AG04449 (cell line): ENCODE measurements around the gene CDK8.

Source experiments
- CTCF ChIA-PET: fragments of 350-600 bp; formaldehyde crosslinking; extraction: SDS; loops from one replicate; lab custom pipeline; 2021; ENCODE audit warnings: antibody characterized with exemption; lab: Yijun Ruan, JAX
- POLR2A ChIA-PET: fragments of 400-600, 350-600 bp; formaldehyde crosslinking; extraction: SDS; loops from one replicate; lab custom pipeline; 2020; ENCODE audit warnings: antibody characterized with exemption, inconsistent platforms; lab: Yijun Ruan, JAX
- DNase-seq: peaks from one replicate; pipeline ENCODE4 v3.0.0-alpha.2; 2010; ENCODE audit warnings: low read depth, low spot score
- H3K4me3 ChIP-seq: 2 replicates; pipeline ENCODE4 v1.5.1; 2011; ENCODE audit warnings: low read depth, mild to moderate bottlenecking, control low read depth, low read length
- CTCF ChIP-seq: IDR thresholded peaks from one replicate; pipeline ENCODE4 v1.5.1; 2011; ENCODE audit warnings: mild to moderate bottlenecking, moderate library complexity, low read length, control low read depth, inconsistent platforms; ENCODE audit not compliant: insufficient read depth; ENCODE audit errors: missing control alignments

CDK8 gene

GRCh38 chr13:26384587-26384986 lies 130.7 kb downstream of the CDK8 start:
- no peak for TF ChIP-seq CTCF
- H3K4me3 ChIP-seq, result no peak overlapping the region
- no peak for DNase-seq
- CTCF ChIA-PET, result interaction anchor here (0.7 to 1.6 kb wide), 4 partner anchors 8 to 181 kb away, joined by 3 to 5 read pairs (median 3); no protein-coding TSS in a partner anchor
- POLR2A ChIA-PET, result no interaction called here

- TF ChIP-seq CTCF, result no peak
- H3K4me3 ChIP-seq, result no peak overlapping the region
- POLR2A ChIA-PET, result no interaction called here
- DNase-seq, result no peak
- CTCF ChIA-PET, result no interaction called here
Observed at GRCh38 chr13:26386026-26386425, 132.1 kb downstream of the CDK8 start.

- ChIA-PET POLR2A (no interaction called here), CTCF (interaction anchor here (0.7 to 1.7 kb wide), 3 partner anchors 13 to 309 kb away, joined by 3 to 6 read pairs (median 4); no protein-coding TSS in a partner anchor)
- no peak for DNase-seq
- TF ChIP-seq CTCF, result no peak
- H3K4me3 ChIP-seq, result no peak overlapping the region
Observed at GRCh38 chr13:26390203-26390602, 136.3 kb downstream of the CDK8 start.

- CTCF ChIA-PET, result interaction anchor here (1.2 to 3.0 kb wide), 3 partner anchors 82 to 298 kb away, joined by 3 to 8 read pairs (median 4); no protein-coding TSS in a partner anchor
- DNase-seq, result no peak
- POLR2A ChIA-PET, result no interaction called here
- no peak for TF ChIP-seq CTCF
- H3K4me3 ChIP-seq, result no peak overlapping the region
Observed at GRCh38 chr13:26400545-26400944, 146.6 kb downstream of the CDK8 start.

GRCh38 chr13:26401069-26401468 lies 147.1 kb downstream of the CDK8 start:
- TF ChIP-seq CTCF, result no peak
- ChIA-PET POLR2A (no interaction called here), CTCF (interaction anchor here (1.2 to 3.0 kb wide), 3 partner anchors 82 to 298 kb away, joined by 3 to 8 read pairs (median 4); no protein-coding TSS in a partner anchor)
- no peak overlapping the region for H3K4me3 ChIP-seq
- no peak for DNase-seq

- ChIA-PET CTCF (interaction anchor here (1.9 to 3.0 kb wide), 2 partner anchors 81 to 216 kb away, joined by 4 to 8 read pairs; no protein-coding TSS in a partner anchor), POLR2A (no interaction called here)
Observed at GRCh38 chr13:26401578-26402021, 147.7 kb downstream of the CDK8 start.

More at GRCh38 chr13:26401578-26402021, 147.7 kb downstream of the CDK8 start:
- H3K4me3 ChIP-seq, result no peak overlapping the region
- no peak for DNase-seq
- TF ChIP-seq CTCF, result no peak
